ENCODE results near the gene EIF4EBP3. TPM values are rescaled to one million over a fixed set of nuclear protein-coding genes. Genes with fewer than 3 reads are reported as not detected.

The EIF4EBP3 gene
- polyA plus RNA-seq, 1 donor (not counting 4 experiments of a cell fraction or from before 2014, with no cell fraction given), result 5.2 TPM

GRCh38 chr5:140567871-140568270 is 20.4 kb downstream of the EIF4EBP3 start:
- no peak overlapping the region for H3K4me3 ChIP-seq (ENCODE audit: control insufficient read depth in 2 of 3, extremely low read depth in 1 of 3, insufficient read depth in 2 of 3, low read depth in 1 of 3, low read length in 3 of 3)
- H2AFZ ChIP-seq (ENCODE audit: control insufficient read depth, low read length), result no peak overlapping the region
- no peaks in the 10 kb centered on the region for H4K20me1 ChIP-seq (ENCODE audit: control insufficient read depth, extremely low read depth, insufficient read depth, low read length)
- H3K4me1 ChIP-seq (ENCODE audit: control insufficient read depth, extremely low read depth, insufficient read depth, low read length), result peaks cover 23% of the 10 kb centered on the region
- TF ChIP-seq EZH2 (IDR thresholded peaks at IDR 0.05; ENCODE audit: low read length) (no peak), CTCF (optimal IDR thresholded peaks at IDR 0.05 in 1 of 3, IDR thresholded peaks at IDR 0.05 in 1 of 3, conservative IDR thresholded peaks at IDR 0.05 in 1 of 3; ENCODE audit: extremely low read depth in 1 of 3, insufficient read depth in 2 of 3, low read length in 3 of 3) (no peak)
- H3K9me1 ChIP-seq (ENCODE audit: control insufficient read depth, extremely low read depth, insufficient read depth, low read length), result no peaks in the 10 kb centered on the region
- dilution Hi-C loops (cut with MboI; ENCODE audit: extremely low pct_ligation_motif_present, low sequenced_read_pairs), result no loop called here
- H3K9me3 ChIP-seq (ENCODE audit: control insufficient read depth, low read depth, low read length), result no peaks in the 10 kb centered on the region
- no peak overlapping the region for H3K4me2 ChIP-seq (ENCODE audit: control insufficient read depth, extremely low read depth, insufficient read depth, low read depth, low read length)
- no peak overlapping the region for H3K27ac ChIP-seq (ENCODE audit: control insufficient read depth, insufficient read depth, low read length)
- peaks cover 18 to 23% of the 10 kb centered on the region in 2 experiments for H3K36me3 ChIP-seq (ENCODE audit: control insufficient read depth in 2 of 2, extremely low read depth in 1 of 2, insufficient read depth in 2 of 2, low read length in 2 of 2)
- no peak for DNase-seq (ENCODE audit: low read depth, low spot score)
- H3K27me3 ChIP-seq (ENCODE audit: control insufficient read depth, extremely low read depth, insufficient read depth, low read length), result no peaks in the 10 kb centered on the region
- FAIRE-seq, result no peak
- H3K79me2 ChIP-seq (ENCODE audit: control insufficient read depth, insufficient read depth, low read length), result peaks cover 26% of the 10 kb centered on the region
- no peak overlapping the region for H3K9ac ChIP-seq (ENCODE audit: control insufficient read depth, extremely low read depth, insufficient read depth, low read length)

GRCh38 chr5:140568443-140569063 is 21.1 kb downstream of the EIF4EBP3 start:
- Histone ChIP-seq H3K79me2 (ENCODE audit: control insufficient read depth, insufficient read depth, low read length) (peaks cover 26% of the 10 kb centered on the region), H3K4me1 (ENCODE audit: control insufficient read depth, extremely low read depth, insufficient read depth, low read length) (peaks cover 21% of the 10 kb centered on the region), H3K36me3 (ENCODE audit: control insufficient read depth in 2 of 2, extremely low read depth in 1 of 2, insufficient read depth in 2 of 2, low read length in 2 of 2) (peaks cover 18 to 23% of the 10 kb centered on the region in 2 experiments), H3K4me2 (ENCODE audit: control insufficient read depth, extremely low read depth, insufficient read depth, low read depth, low read length) (no peak overlapping the region), H4K20me1 (ENCODE audit: control insufficient read depth, extremely low read depth, insufficient read depth, low read length) (no peaks in the 10 kb centered on the region), H3K4me3 (ENCODE audit: control insufficient read depth in 2 of 3, extremely low read depth in 1 of 3, insufficient read depth in 2 of 3, low read depth in 1 of 3, low read length in 3 of 3) (no peak overlapping the region), H3K27me3 (ENCODE audit: control insufficient read depth, extremely low read depth, insufficient read depth, low read length) (no peaks in the 10 kb centered on the region), H3K9me1 (ENCODE audit: control insufficient read depth, extremely low read depth, insufficient read depth, low read length) (no peaks in the 10 kb centered on the region), H2AFZ (ENCODE audit: control insufficient read depth, low read length) (no peak overlapping the region), H3K9me3 (ENCODE audit: control insufficient read depth, low read depth, low read length) (no peaks in the 10 kb centered on the region), H3K9ac (ENCODE audit: control insufficient read depth, extremely low read depth, insufficient read depth, low read length) (no peak overlapping the region), H3K27ac (ENCODE audit: control insufficient read depth, insufficient read depth, low read length) (no peak overlapping the region)
- FAIRE-seq (no peak), DNase-seq (ENCODE audit: low read depth, low spot score) (no peak)
- dilution Hi-C loops (cut with MboI; ENCODE audit: extremely low pct_ligation_motif_present, low sequenced_read_pairs), result no loop called here
- TF ChIP-seq CTCF (optimal IDR thresholded peaks at IDR 0.05 in 1 of 3, IDR thresholded peaks at IDR 0.05 in 1 of 3, conservative IDR thresholded peaks at IDR 0.05 in 1 of 3; ENCODE audit: extremely low read depth in 1 of 3, insufficient read depth in 2 of 3, low read length in 3 of 3) (no peak), EZH2 (IDR thresholded peaks at IDR 0.05; ENCODE audit: low read length) (no peak)

Data from keratinocyte (primary cell).